KOPT-K1 (cell line): Measurements from ENCODE around the gene THSD7A.

Experiments
- H3K27ac ChIP-seq: fragments of 200-600 bp; sonication (generic); 2 replicates; pipeline ENCODE4 v1.5.1; 2016; ENCODE audit warnings: antibody characterized with exemption, mild to moderate bottlenecking, low read depth, low read length; ENCODE audit not compliant: poor library complexity, severe bottlenecking
- H3K36me3 ChIP-seq: fragments of 200-600 bp; sonication (generic); 2 replicates; pipeline ENCODE4 v1.5.1; 2017; ENCODE audit warnings: antibody characterized with exemption, mild to moderate bottlenecking, low read length, moderate library complexity; ENCODE audit not compliant: insufficient read depth
- H3K9me3 ChIP-seq: fragments of 200-600 bp; sonication (generic); 2 replicates; pipeline ENCODE4 v1.5.1; 2017; ENCODE audit warnings: antibody characterized with exemption, low read length, mild to moderate bottlenecking; ENCODE audit not compliant: insufficient read depth, poor library complexity, severe bottlenecking

Gene THSD7A

GRCh38 chr7:11374629-11375028 is 457.4 kb downstream of the THSD7A start:
- no peaks in the 10 kb centered on the region for H3K9me3 ChIP-seq
- H3K27ac ChIP-seq, result no peak overlapping the region
- H3K36me3 ChIP-seq, result no peaks in the 10 kb centered on the region

- Histone ChIP-seq H3K9me3 (no peaks in the 10 kb centered on the region), H3K27ac (no peak overlapping the region), H3K36me3 (no peaks in the 10 kb centered on the region)
These were observed 458.4 kb downstream of the THSD7A start for GRCh38 chr7:11373546-11374142.

- no peak overlapping the region for H3K27ac ChIP-seq
- no peaks in the 10 kb centered on the region for H3K9me3 ChIP-seq
- no peaks in the 10 kb centered on the region for H3K36me3 ChIP-seq
These were observed 462.3 kb downstream of the THSD7A start for GRCh38 chr7:11369696-11370095.

GRCh38 chr7:11366118-11366517 is 465.9 kb downstream of the THSD7A start:
- H3K36me3 ChIP-seq, result no peaks in the 10 kb centered on the region
- H3K27ac ChIP-seq, result no peak overlapping the region

DNA sequence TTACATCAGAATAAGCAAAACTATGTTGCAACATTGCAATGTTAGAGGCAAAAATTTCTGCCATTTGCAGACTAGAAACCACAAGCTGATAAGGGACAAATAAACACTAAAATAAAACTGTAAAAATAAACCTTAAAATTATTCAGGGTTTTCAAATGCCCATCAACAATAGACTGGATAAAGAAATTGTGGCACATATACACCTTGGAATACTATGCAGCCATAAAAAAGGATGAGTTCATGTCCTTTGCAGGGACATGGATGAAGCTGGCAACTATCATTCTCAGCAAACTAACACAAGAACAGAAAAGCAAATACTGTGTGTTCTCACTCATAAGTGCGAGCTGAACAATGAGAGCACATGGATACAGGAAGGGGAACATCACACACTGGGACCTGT is 473.4 kb downstream of the THSD7A start:
- H3K36me3 ChIP-seq, result no peaks in the 10 kb centered on the region
- H3K27ac ChIP-seq, result no peak overlapping the region
- H3K9me3 ChIP-seq, result no peaks in the 10 kb centered on the region

More at GRCh38 chr7:11366118-11366517, 465.9 kb downstream of the THSD7A start:
- H3K9me3 ChIP-seq, result no peaks in the 10 kb centered on the region

DNA sequence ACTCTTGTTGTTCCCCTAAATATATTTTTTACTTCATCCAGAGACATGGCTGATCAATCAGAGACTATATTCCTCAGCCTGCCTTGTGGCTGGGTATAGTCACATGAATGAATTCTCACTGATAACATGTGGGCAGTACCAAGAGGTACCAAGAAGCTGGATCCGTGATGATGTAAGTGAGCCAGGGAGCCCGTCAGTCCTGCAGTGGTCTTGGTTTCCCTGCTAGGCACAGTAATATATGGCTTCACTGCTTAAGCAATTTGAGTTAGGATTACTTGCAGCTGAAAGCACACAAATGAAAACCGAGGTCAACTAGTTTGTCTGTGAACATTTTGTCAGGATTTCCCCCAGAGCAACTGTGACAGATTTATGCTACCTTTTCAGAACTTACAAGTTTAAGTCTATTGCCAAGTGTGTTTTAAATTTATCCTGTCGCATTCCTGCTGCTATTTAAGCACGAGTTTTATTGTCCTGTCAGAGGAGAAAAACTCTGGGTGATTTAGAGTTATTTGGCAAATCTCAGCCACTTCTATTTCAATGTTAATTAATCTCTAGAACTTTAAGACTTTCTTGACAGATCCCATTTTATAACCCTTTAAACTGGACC is 476.5 kb downstream of the THSD7A start:
- Histone ChIP-seq H3K36me3 (no peaks in the 10 kb centered on the region), H3K27ac (no peak overlapping the region), H3K9me3 (no peaks in the 10 kb centered on the region)

GRCh38 chr7:11346302-11346701 is 485.7 kb downstream of the THSD7A start:
- Histone ChIP-seq H3K9me3 (no peaks in the 10 kb centered on the region), H3K36me3 (no peaks in the 10 kb centered on the region), H3K27ac (no peak overlapping the region)

GRCh38 chr7:11345621-11346020 is 486.4 kb downstream of the THSD7A start:
- H3K27ac ChIP-seq, result no peak overlapping the region
- H3K36me3 ChIP-seq, result no peaks in the 10 kb centered on the region
- no peaks in the 10 kb centered on the region for H3K9me3 ChIP-seq

- no peaks in the 10 kb centered on the region for H3K9me3 ChIP-seq
- no peak overlapping the region for H3K27ac ChIP-seq
- no peaks in the 10 kb centered on the region for H3K36me3 ChIP-seq
These were observed 488.1 kb downstream of the THSD7A start for GRCh38 chr7:11343818-11344413.

DNA sequence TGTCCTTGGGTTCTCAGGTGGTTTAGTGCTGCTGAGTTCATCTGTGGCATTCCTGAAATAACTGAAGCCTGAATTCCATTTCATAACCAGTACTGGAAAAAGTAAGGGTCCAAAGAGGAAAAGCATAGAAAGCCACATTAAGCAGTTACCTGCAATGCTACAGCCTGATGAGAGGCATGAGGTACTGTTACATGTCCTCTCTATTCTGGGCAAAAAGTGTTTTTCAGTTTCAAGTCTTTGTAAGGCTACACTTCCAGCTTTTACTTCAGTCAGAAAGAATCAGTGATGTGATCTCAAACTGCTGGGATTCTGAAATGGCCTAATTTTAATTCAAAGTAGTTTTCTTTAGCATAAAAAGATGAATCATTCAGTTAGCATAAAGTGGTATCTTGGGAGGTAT is 488.9 kb downstream of the THSD7A start:
- H3K9me3 ChIP-seq, result no peaks in the 10 kb centered on the region

GRCh38 chr7:11341285-11341944 is 490.6 kb downstream of the THSD7A start:
- Histone ChIP-seq H3K27ac (no peak overlapping the region), H3K36me3 (no peaks in the 10 kb centered on the region), H3K9me3 (no peaks in the 10 kb centered on the region)

More for the DNA sequence above, 488.9 kb downstream of the THSD7A start:
- H3K27ac ChIP-seq, result no peak overlapping the region
- H3K36me3 ChIP-seq, result no peaks in the 10 kb centered on the region

DNA sequence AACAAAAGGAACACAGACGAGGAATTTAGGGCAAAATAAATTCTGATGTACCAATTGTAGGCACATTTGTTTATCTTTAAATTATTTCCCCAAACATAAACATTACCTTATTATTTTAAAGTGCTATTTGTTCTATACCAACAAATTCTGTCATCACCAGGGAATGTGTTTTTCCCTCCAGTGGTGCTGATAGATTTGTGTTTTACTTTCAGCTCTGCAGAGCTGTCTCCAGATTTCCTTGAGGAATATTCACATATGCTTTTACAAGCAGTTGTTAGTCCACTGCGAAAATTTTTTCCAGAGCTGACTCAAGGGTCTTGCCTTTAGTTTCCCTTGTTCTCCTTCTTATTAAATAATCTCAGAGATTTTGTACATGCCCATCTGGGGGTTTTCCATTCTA is 495.6 kb downstream of the THSD7A start:
- no peak overlapping the region for H3K27ac ChIP-seq
- no peaks in the 10 kb centered on the region for H3K9me3 ChIP-seq
- H3K36me3 ChIP-seq, result no peaks in the 10 kb centered on the region

- H3K36me3 ChIP-seq, result no peaks in the 10 kb centered on the region
- H3K27ac ChIP-seq, result no peak overlapping the region
- H3K9me3 ChIP-seq, result no peaks in the 10 kb centered on the region
These were observed 496.1 kb downstream of the THSD7A start for GRCh38 chr7:11335947-11336346.

DNA sequence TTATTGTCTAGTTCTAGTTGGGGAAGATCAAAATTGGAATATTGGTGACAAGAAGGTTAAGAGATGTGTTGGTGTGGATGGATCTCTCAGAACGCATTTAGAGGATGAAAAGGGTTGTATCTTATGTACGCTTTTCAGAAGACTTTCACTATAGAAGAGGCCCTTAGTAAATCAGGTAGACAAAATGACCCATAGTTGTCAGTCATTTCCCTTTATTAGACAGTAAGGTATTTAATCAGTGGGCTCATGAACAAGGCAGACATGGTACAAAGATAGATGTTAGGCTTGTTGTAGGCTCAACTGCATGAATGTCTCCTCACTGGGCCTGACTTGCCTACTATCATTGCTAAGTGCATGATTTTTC is 499.2 kb downstream of the THSD7A start:
- H3K27ac ChIP-seq, result no peak overlapping the region
- no peaks in the 10 kb centered on the region for H3K36me3 ChIP-seq
- no peaks in the 10 kb centered on the region for H3K9me3 ChIP-seq

- H3K27ac ChIP-seq, result no peak overlapping the region
- H3K9me3 ChIP-seq, result no peaks in the 10 kb centered on the region
- no peaks in the 10 kb centered on the region for H3K36me3 ChIP-seq
These were observed 499.7 kb downstream of the THSD7A start for GRCh38 chr7:11332186-11332864.
